Chondrocyte (in vitro differentiated cells): ENCODE results near the gene KCNQ1. TPM values are rescaled to one million over a fixed set of nuclear protein-coding genes. Genes with fewer than 3 reads are reported as not detected.
A peak's percentile ranks its signal among the peaks of the same experiment; 100 is the strongest.

Experiments used
- DNase-seq: peaks from one replicate; pipeline ENCODE4 v3.0.0; 2021; ENCODE audit warnings: mixed read lengths, low spot score
- H3K27ac Mint-ChIP-seq: one replicate; pipeline ENCODE4 v1.8.0; 2021; ENCODE audit warnings: mild to moderate bottlenecking, moderate library complexity, mixed read lengths; ENCODE audit not compliant: unreplicated experiment
- H3K27me3 Mint-ChIP-seq: 2 replicates; pipeline ENCODE4 v1.8.0; 2021; ENCODE audit warnings: low read depth, mixed read lengths
- H3K36me3 Mint-ChIP-seq: 2 replicates; pipeline ENCODE4 v1.8.0; 2021; ENCODE audit warnings: low read depth, mixed read lengths
- H3K4me1 Mint-ChIP-seq: 2 replicates; pipeline ENCODE4 v1.8.0; 2021; ENCODE audit warnings: low read depth, mild to moderate bottlenecking, mixed read lengths
- H3K4me3 Mint-ChIP-seq: one replicate; pipeline ENCODE4 v1.8.0; 2021; ENCODE audit warnings: mild to moderate bottlenecking, moderate library complexity, mixed read lengths; ENCODE audit not compliant: unreplicated experiment
- H3K9me3 Mint-ChIP-seq: 2 replicates; pipeline ENCODE4 v1.8.0; 2021; ENCODE audit warnings: low read depth, mixed read lengths
- CTCF ChIP-seq: fragments of 200-600 bp; sonication (generic); IDR thresholded peaks from 2 replicates; pipeline ENCODE4 v1.5.0; 2021; ENCODE audit warnings: antibody characterized with exemption, mild to moderate bottlenecking, moderate library complexity
- total RNA-seq: library from RNA; stranded (reverse); gene quantifications from 3 replicates; pipeline ENCODE4 v1.2.1, GENCODE V29; 2021

KCNQ1 gene
- total RNA-seq, 1 donor from 2014 or later, result not detected

- no peaks in the 10 kb centered on the region for H3K9me3 Mint-ChIP-seq
- no peak overlapping the region for H3K4me3 Mint-ChIP-seq
- H3K4me1 Mint-ChIP-seq, result no peaks in the 10 kb centered on the region
- DNase-seq, result peak; percentile 55
- H3K36me3 Mint-ChIP-seq, result no peaks in the 10 kb centered on the region
- TF ChIP-seq CTCF, result no peak
- no peak overlapping the region for H3K27ac Mint-ChIP-seq
- peaks cover 12% of the 10 kb centered on the region for H3K27me3 Mint-ChIP-seq
Observed at GRCh38 chr11:2515401-2516275, 70.8 kb downstream of the KCNQ1 start.

- TF ChIP-seq CTCF, result no peak
- no peaks in the 10 kb centered on the region for H3K4me1 Mint-ChIP-seq
- no peak overlapping the region for H3K27ac Mint-ChIP-seq
- no peaks in the 10 kb centered on the region for H3K36me3 Mint-ChIP-seq
- peak; percentile 18 for DNase-seq
- no peak overlapping the region for H3K4me3 Mint-ChIP-seq
- peaks cover 18% of the 10 kb centered on the region for H3K27me3 Mint-ChIP-seq
- no peaks in the 10 kb centered on the region for H3K9me3 Mint-ChIP-seq
Observed at GRCh38 chr11:2516276-2517015, 71.6 kb downstream of the KCNQ1 start.

- DNase-seq, result peak; percentile 91
- Mint-ChIP-seq H3K27me3 (peaks cover 18% of the 10 kb centered on the region), H3K4me3 (no peak overlapping the region)
Observed at GRCh38 chr11:2517016-2517385, 72.2 kb downstream of the KCNQ1 start.

GRCh38 chr11:2517386-2518064, 72.7 kb downstream of the KCNQ1 start:
- TF ChIP-seq CTCF, result no peak
- Mint-ChIP-seq H3K27ac (no peak overlapping the region), H3K27me3 (peaks cover 18% of the 10 kb centered on the region), H3K4me1 (no peaks in the 10 kb centered on the region), H3K36me3 (no peaks in the 10 kb centered on the region), H3K9me3 (no peaks in the 10 kb centered on the region), H3K4me3 (no peak overlapping the region)
- DNase-seq, result no peak

More at GRCh38 chr11:2517016-2517385, 72.2 kb downstream of the KCNQ1 start:
- H3K27ac Mint-ChIP-seq, result no peak overlapping the region
- no peaks in the 10 kb centered on the region for H3K9me3 Mint-ChIP-seq
- no peaks in the 10 kb centered on the region for H3K36me3 Mint-ChIP-seq
- H3K4me1 Mint-ChIP-seq, result no peaks in the 10 kb centered on the region
- TF ChIP-seq CTCF, result no peak
